Panc1 (cell line): ENCODE results near the gene OR3A2.

Experiments
- POLR2AphosphoS5 ChIP-seq: IDR thresholded peaks from 2 replicates; pipeline ENCODE4 v1.6.1; 2012; ENCODE audit warnings: mild to moderate bottlenecking, low read depth, low read length, moderate library complexity
- TF ChIP-seq, protein P1 (sequence below): fragments of 450-650 bp; IDR thresholded peaks from 2 replicates; pipeline ENCODE4 v1.5.1; 2017; ENCODE audit warnings: mild to moderate bottlenecking

DNA sequence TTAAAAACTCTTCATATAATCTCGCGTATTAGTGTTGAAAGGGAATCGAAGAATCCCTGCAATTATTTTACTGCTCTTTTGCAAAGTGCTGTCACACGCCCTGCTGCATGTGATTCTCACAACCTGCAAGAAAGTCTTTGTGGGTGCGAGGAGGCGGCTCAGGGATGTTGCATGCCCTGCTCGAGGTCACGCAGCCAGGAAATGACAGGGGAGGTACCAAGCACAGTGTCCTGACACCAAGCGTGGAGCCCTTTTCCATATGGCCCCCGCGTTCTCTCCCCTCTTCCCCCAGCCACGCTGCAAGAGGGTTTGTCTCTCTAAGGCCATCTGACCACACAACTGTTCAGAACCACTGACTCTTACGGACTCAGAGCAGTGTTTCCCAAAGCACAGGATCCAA lies 125.5 kb downstream of the OR3A2 start:
- TF ChIP-seq, protein P1, sequence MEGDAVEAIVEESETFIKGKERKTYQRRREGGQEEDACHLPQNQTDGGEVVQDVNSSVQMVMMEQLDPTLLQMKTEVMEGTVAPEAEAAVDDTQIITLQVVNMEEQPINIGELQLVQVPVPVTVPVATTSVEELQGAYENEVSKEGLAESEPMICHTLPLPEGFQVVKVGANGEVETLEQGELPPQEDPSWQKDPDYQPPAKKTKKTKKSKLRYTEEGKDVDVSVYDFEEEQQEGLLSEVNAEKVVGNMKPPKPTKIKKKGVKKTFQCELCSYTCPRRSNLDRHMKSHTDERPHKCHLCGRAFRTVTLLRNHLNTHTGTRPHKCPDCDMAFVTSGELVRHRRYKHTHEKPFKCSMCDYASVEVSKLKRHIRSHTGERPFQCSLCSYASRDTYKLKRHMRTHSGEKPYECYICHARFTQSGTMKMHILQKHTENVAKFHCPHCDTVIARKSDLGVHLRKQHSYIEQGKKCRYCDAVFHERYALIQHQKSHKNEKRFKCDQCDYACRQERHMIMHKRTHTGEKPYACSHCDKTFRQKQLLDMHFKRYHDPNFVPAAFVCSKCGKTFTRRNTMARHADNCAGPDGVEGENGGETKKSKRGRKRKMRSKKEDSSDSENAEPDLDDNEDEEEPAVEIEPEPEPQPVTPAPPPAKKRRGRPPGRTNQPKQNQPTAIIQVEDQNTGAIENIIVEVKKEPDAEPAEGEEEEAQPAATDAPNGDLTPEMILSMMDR: no peak
- no peak for TF ChIP-seq POLR2AphosphoS5
